Stimulated activated CD8-positive, alpha-beta memory T cell treated with anti-CD3 and anti-CD28 coated beads, Interleukin-15, amount 100 ng/mL, for 48 hours (primary cell): ENCODE measurements around the gene AGBL4.

ENCODE experiments used
- DNase-seq, 2 donors: peaks; one replicate each; pipeline ENCODE4 v3.0.0-alpha.2; 2020; ENCODE audit warnings: low read depth in 2 of 2

The AGBL4 gene

GRCh38 chr1:48488721-48489120, 1535.0 kb downstream of the AGBL4 start:
- no peak for DNase-seq
